ENCODE results near the gene COG2.

COG2 gene

GRCh38 chr1:230701895-230702768 is 59.9 kb downstream of the COG2 start:
- no peak for TF ChIP-seq CTCF (IDR thresholded peaks at IDR 0.05)
- no peaks in the 10 kb centered on the region for H3K36me3 ChIP-seq
- DNase-seq = no peak
- no peaks in the 10 kb centered on the region for H3K4me1 ChIP-seq
- H3K27me3 ChIP-seq = no peaks in the 10 kb centered on the region
- H3K9me3 ChIP-seq = no peaks in the 10 kb centered on the region
- no peak overlapping the region for H3K4me3 ChIP-seq
- intact Hi-C loops (cut with DNase I; ENCODE audit: low total_unique reads) = no loop called here
- H3K27ac ChIP-seq = no peak overlapping the region

GRCh38 chr1:230702934-230703678 is 60.8 kb downstream of the COG2 start:
- H3K27ac ChIP-seq = no peak overlapping the region
- intact Hi-C loops (cut with DNase I; ENCODE audit: low total_unique reads) = no loop called here
- H3K36me3 ChIP-seq = no peaks in the 10 kb centered on the region
- no peak for TF ChIP-seq CTCF (IDR thresholded peaks at IDR 0.05)
- no peaks in the 10 kb centered on the region for H3K4me1 ChIP-seq
- no peaks in the 10 kb centered on the region for H3K27me3 ChIP-seq
- no peak overlapping the region for H3K4me3 ChIP-seq
- H3K9me3 ChIP-seq = no peaks in the 10 kb centered on the region
- DNase-seq = no peak

GRCh38 chr1:230703679-230704385 is 61.6 kb downstream of the COG2 start:
- DNase-seq = no peak
- no peaks in the 10 kb centered on the region for H3K4me1 ChIP-seq
- no peak overlapping the region for H3K4me3 ChIP-seq
- H3K27me3 ChIP-seq = no peaks in the 10 kb centered on the region
- H3K9me3 ChIP-seq = no peaks in the 10 kb centered on the region
- H3K36me3 ChIP-seq = no peaks in the 10 kb centered on the region
- H3K27ac ChIP-seq = no peak overlapping the region
- intact Hi-C loops (cut with DNase I; ENCODE audit: low total_unique reads) = no loop called here
- TF ChIP-seq CTCF (IDR thresholded peaks at IDR 0.05) = no peak

- no peak for DNase-seq
- no peak for TF ChIP-seq CTCF (IDR thresholded peaks at IDR 0.05)
- Histone ChIP-seq H3K27ac (no peak overlapping the region), H3K27me3 (no peaks in the 10 kb centered on the region), H3K4me1 (no peaks in the 10 kb centered on the region), H3K36me3 (peaks cover 0 to 3% (median 0%) of the 10 kb centered on the region in 3 donors), H3K9me3 (no peaks in the 10 kb centered on the region), H3K4me3 (no peak overlapping the region)
- intact Hi-C loops (cut with DNase I; ENCODE audit: low total_unique reads) = no loop called here
Observed at GRCh38 chr1:230704830-230705229, 62.5 kb downstream of the COG2 start.

- no peak overlapping the region for H3K27ac ChIP-seq
- no peak for TF ChIP-seq CTCF (IDR thresholded peaks at IDR 0.05)
- no peak overlapping the region for H3K4me3 ChIP-seq
- peaks cover 0 to 4% (median 0%) of the 10 kb centered on the region in 3 donors for H3K36me3 ChIP-seq
- H3K27me3 ChIP-seq = no peaks in the 10 kb centered on the region
- intact Hi-C loops (cut with DNase I; ENCODE audit: low total_unique reads) = no loop called here
- no peak for DNase-seq
- no peaks in the 10 kb centered on the region for H3K9me3 ChIP-seq
- no peaks in the 10 kb centered on the region for H3K4me1 ChIP-seq
Observed at GRCh38 chr1:230705289-230706019, 63.2 kb downstream of the COG2 start.
